Parietal lobe (tissue), 1 donor: ENCODE measurements around the gene SSTR4. TPM values are rescaled to one million over a fixed set of nuclear protein-coding genes. Genes with fewer than 3 reads are reported as not detected.

Experiments
- total RNA-seq: library from RNA; depleted of rRNA; stranded (reverse); fragments of >200 nt; gene quantifications from one replicate; pipeline ENCODE4 v1.2.3, GENCODE V29; 2014

Gene SSTR4, protein sequence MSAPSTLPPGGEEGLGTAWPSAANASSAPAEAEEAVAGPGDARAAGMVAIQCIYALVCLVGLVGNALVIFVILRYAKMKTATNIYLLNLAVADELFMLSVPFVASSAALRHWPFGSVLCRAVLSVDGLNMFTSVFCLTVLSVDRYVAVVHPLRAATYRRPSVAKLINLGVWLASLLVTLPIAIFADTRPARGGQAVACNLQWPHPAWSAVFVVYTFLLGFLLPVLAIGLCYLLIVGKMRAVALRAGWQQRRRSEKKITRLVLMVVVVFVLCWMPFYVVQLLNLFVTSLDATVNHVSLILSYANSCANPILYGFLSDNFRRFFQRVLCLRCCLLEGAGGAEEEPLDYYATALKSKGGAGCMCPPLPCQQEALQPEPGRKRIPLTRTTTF
- total RNA-seq, result not detected

DNA sequence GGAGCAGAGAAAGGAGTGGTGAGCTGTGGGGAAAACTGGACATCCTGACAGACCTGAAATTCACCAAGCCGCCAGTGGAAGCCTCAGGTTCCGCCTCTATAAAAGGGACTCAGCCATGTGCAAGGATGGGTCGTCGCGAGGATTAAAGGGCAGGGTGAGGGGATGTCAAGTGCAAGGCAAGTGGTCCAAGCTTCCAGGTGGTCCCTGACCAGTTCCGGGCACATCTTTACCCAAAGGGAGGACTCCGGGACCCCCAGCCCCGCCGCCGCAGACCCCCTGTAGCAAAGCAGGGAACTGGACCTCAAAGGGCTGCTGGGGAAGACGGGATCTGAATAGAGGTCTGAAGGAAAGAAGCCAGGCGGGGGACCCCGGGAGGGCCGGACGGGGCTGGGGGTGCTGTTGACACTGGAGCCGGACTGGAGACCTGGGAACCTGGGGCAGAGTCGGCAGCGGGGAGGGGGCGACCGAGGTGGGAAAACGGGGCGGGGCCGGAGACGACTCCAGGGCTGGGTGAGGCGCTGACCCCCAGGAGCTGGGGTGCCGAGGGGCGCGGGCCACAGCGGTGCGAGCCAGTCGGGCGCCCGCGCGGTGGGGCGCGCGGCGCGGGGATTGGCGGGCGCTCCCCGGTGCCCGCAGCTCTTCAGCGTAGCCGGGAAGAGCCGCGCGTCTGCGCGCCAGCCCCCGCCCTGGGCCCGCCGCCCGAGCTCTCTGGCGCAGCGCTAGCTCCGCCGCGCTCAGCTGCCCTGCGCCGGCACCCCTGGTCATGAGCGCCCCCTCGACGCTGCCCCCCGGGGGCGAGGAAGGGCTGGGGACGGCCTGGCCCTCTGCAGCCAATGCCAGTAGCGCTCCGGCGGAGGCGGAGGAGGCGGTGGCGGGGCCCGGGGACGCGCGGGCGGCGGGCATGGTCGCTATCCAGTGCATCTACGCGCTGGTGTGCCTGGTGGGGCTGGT lies at the start of gene SSTR4:
Gene SSTR4, plus strand, starts transcription at position 592 of the 951 bp plus-strand sequence. Its CDS starts 172 bp downstream, at position 764.

DNA sequence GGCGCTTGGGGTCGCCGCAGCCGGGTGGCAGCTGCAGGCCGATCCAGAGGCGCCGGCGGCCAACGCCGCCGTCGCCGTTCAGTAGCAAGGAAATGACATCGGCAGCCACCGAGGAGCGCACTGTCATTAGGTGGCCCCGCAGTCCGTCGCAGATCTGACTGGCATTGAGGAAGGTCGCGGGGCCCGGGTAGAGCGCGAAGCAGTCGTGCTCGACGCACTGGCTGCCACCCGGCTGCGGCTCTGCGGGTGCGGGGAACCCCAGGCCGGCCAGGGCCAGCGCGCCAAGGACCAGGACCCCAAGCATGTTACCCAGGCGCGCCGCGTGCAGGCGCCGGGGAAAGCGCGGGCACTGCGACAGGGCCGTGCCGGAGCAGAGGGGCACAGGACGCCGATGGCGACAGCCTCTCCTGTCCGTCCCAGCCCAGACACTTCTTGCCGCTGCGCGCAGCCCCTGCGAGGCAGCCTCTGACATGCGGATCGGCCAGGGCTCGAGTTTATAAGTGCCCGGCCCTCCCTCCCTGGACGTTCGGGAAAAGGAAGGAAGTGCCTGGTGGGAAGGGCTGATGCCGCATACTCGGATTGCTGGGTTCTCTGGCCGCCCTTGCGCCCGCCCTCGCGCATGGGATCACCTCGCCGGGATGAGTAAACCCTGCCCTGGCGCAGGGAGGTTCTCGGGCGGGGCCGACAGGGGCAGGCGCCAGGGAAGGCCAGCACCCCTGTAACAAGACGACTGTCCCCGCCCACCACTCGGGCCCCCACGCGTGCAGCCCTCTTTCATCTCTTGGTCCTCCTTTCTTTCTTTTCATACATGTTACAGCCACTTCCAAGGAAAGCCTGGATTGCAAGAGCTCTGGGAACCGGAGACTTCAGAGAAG lies 14.3 kb downstream of the SSTR4 start, which contains the start of gene THBD:
Gene THBD, minus strand, starts transcription at position 472 of the 875 bp plus-strand sequence. Its CDS starts 168 bp downstream, at position 304.

DNA sequence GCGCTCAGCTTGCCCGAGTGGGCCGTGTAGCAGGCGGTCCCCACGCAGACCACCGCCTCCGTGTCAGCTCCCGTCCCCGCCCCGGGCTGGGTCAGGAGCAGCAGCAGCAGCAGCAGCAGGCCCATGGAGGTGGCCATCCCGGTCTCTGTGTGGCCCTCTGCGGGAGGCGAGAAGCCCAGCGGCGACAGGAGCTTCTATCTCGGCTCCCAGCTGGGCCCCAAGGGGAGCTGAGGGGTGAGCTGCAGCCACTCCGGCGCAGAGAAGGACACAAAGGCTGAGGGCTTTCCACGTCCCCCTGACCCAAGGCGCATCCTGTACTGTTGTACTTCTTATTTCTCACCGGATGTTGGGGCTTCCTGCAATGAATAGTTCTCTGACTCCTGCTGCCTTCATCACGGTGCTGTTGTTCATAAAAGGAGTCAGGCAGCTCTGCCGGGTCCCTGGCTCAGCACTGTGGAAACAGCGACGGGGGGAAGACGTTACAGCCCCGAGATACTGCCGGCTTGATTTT lies 51.0 kb downstream of the SSTR4 start, which contains the start of gene CD93:
Gene CD93, minus strand, starts transcription at position 269 of the 511 bp plus-strand sequence. Its CDS starts 132 bp downstream, at position 137.

Other genes with a start within 250 kb of the SSTR4 start
- gene THBD, start 14.4 kb downstream of the SSTR4 start, total RNA-seq, result 0.63 TPM
- 10.3 TPM for gene CD93, start 51.0 kb downstream of the SSTR4 start, total RNA-seq